CD4-positive, alpha-beta memory T cell (primary cell): Measurements from ENCODE around the gene CSAD. TPM values are rescaled to one million over a fixed set of nuclear protein-coding genes. Genes with fewer than 3 reads are reported as not detected.
"Not testable (repeated sequence)": the region's sequence is repeated elsewhere in the genome, so short reads cannot be mapped to it uniquely, and the experiment has no call there.

Experiments used
- CTCF ChIA-PET: fragments of 350-600 bp; sonication (Branson Sonifier 250); formaldehyde crosslinking; loops from one replicate; lab custom pipeline; 2021; ENCODE audit warnings: inconsistent platforms; ENCODE audit not compliant: partially characterized antibody; lab: Charles Lee
- POLR2A ChIA-PET: fragments of 350-600 bp; sonication (Branson Sonifier 250); formaldehyde crosslinking; loops from one replicate; lab custom pipeline; 2021; ENCODE audit not compliant: partially characterized antibody; lab: Charles Lee
- DNase-seq, 5 donors: peaks; one replicate each; pipeline versions ENCODE4 v3.0.0 to v3.0.0-alpha.2; 2020 to 2022; ENCODE audit warnings: mixed read lengths in 1 of 5
- H3K27ac ChIP-seq: one replicate; pipeline ENCODE4 v1.7.0; 2013; ENCODE audit warnings: low read depth, low read length
- H3K27me3 ChIP-seq: 2 replicates; pipeline ENCODE4 v1.7.0; 2013; ENCODE audit warnings: mild to moderate bottlenecking, low read length, moderate library complexity; ENCODE audit not compliant: insufficient read depth
- H3K36me3 ChIP-seq: 2 replicates; pipeline ENCODE4 v1.7.0; 2013; ENCODE audit warnings: mild to moderate bottlenecking, low read length, moderate library complexity; ENCODE audit not compliant: insufficient read depth
- H3K4me1 ChIP-seq: 2 replicates; pipeline ENCODE4 v1.7.0; 2013; ENCODE audit warnings: mild to moderate bottlenecking, low read length, moderate library complexity; ENCODE audit not compliant: insufficient read depth
- H3K4me3 ChIP-seq, 2 donors: one replicate each; pipeline ENCODE4 v1.7.0; 2013; ENCODE audit warnings: low read length in 2 of 2, mild to moderate bottlenecking in 1 of 2
- H3K9me3 ChIP-seq, 2 donors: one replicate each; pipeline ENCODE4 v1.7.0; 2013; ENCODE audit warnings: low read length in 2 of 2, control low read depth in 1 of 2; ENCODE audit not compliant: control insufficient read depth in 1 of 2
- H3K27ac Mint-ChIP-seq, 7 donors: one replicate each; pipeline ENCODE4 v1.8.0; 2020 to 2021; ENCODE audit warnings: mixed read lengths in 7 of 7, mild to moderate bottlenecking in 6 of 7, inconsistent platforms in 3 of 7, moderate library complexity in 3 of 7
- H3K27me3 Mint-ChIP-seq, 2 donors: one replicate each; pipeline ENCODE4 v1.8.0; 2020 to 2021; ENCODE audit warnings: mixed read lengths in 2 of 2
- H3K36me3 Mint-ChIP-seq, 2 donors: one replicate each; pipeline ENCODE4 v1.8.0; 2020 to 2021; ENCODE audit warnings: mixed read lengths in 2 of 2, inconsistent platforms in 1 of 2, mild to moderate bottlenecking in 1 of 2
- H3K4me1 Mint-ChIP-seq, 4 donors: one replicate each; pipeline ENCODE4 v1.8.0; 2020 to 2021; ENCODE audit warnings: mixed read lengths in 4 of 4, mild to moderate bottlenecking in 1 of 4
- H3K4me3 Mint-ChIP-seq, 8 donors: one replicate each; pipeline ENCODE4 v1.8.0; 2020 to 2021; ENCODE audit warnings: mixed read lengths in 8 of 8, mild to moderate bottlenecking in 7 of 8, moderate library complexity in 6 of 8, inconsistent platforms in 3 of 8
- H3K9me3 Mint-ChIP-seq, 8 donors: one replicate each; pipeline ENCODE4 v1.8.0; 2020 to 2021; ENCODE audit warnings: mixed read lengths in 8 of 8, mild to moderate bottlenecking in 5 of 8, inconsistent platforms in 3 of 8, moderate library complexity in 1 of 8
- intact Hi-C: fragments of 100-400 bp; cut with micrococcal nuclease; formaldehyde crosslinking; loops from one replicate; pipeline ENCODE4 v1.15.1; 2023
- polyA plus RNA-seq, 2 donors: library from polyadenylated mRNA; unstranded; fragments of 300-500 nt; fragmentation: Illumina TruSeq; gene quantifications; one replicate each; pipeline ENCODE4 v1.2.3, GENCODE V29; 2021
- total RNA-seq, 2 experiments: library from RNA; stranded (reverse); gene quantifications; one replicate each; pipeline ENCODE4 v1.2.3, GENCODE V29; 2021

The CSAD gene
- total and polyA plus RNA-seq, 4 experiments from 2014 or later = 1.1 to 64.2 (median 32.7) TPM

- no peaks in the 10 kb centered on the region for H3K36me3 Mint-ChIP-seq
- peak overlapping the region in 1 of 7 donors; percentile 9 for H3K27ac Mint-ChIP-seq
- POLR2A ChIA-PET = no interaction called here
- intact Hi-C loops = no loop called here
- no peaks in the 10 kb centered on the region for H3K9me3 Mint-ChIP-seq
- Histone ChIP-seq H3K36me3 (no peaks in the 10 kb centered on the region), H3K9me3 (no peaks in the 10 kb centered on the region), H3K4me1 (no peaks in the 10 kb centered on the region), H3K27ac (no peak overlapping the region), H3K4me3 (no peak overlapping the region), H3K27me3 (no peaks in the 10 kb centered on the region)
- no peak overlapping the region for H3K4me3 Mint-ChIP-seq
- no peak for DNase-seq
- CTCF ChIA-PET = interaction anchor here (1.1 kb wide), 1 partner anchor 49 kb away, joined by 3 read pairs; no protein-coding TSS in a partner anchor
- H3K27me3 Mint-ChIP-seq = no peaks in the 10 kb centered on the region
- no peaks in the 10 kb centered on the region for H3K4me1 Mint-ChIP-seq
Measured at GRCh38 chr12:53115891-53116648, 64.7 kb downstream of the CSAD start.

- DNase-seq = no peak
- Mint-ChIP-seq H3K4me3 (no peak overlapping the region), H3K4me1 (no peaks in the 10 kb centered on the region), H3K36me3 (no peaks in the 10 kb centered on the region), H3K27me3 (no peaks in the 10 kb centered on the region), H3K27ac (no peak overlapping the region), H3K9me3 (no peaks in the 10 kb centered on the region)
- Histone ChIP-seq H3K36me3 (no peaks in the 10 kb centered on the region), H3K9me3 (no peaks in the 10 kb centered on the region), H3K4me1 (no peaks in the 10 kb centered on the region), H3K4me3 (no peak overlapping the region), H3K27ac (no peak overlapping the region), H3K27me3 (no peaks in the 10 kb centered on the region)
- POLR2A ChIA-PET = no interaction called here
- CTCF ChIA-PET = interaction anchor here (1.1 kb wide), 1 partner anchor 48 kb away, joined by 3 read pairs; no protein-coding TSS in a partner anchor
- intact Hi-C loops = no loop called here
Measured at GRCh38 chr12:53115112-53115890, 65.4 kb downstream of the CSAD start.

- DNase-seq = no peak
- Mint-ChIP-seq H3K4me1 (no peaks in the 10 kb centered on the region), H3K36me3 (no peaks in the 10 kb centered on the region), H3K27me3 (no peaks in the 10 kb centered on the region), H3K27ac (no peak overlapping the region), H3K9me3 (no peaks in the 10 kb centered on the region), H3K4me3 (no peak overlapping the region)
- POLR2A ChIA-PET = no interaction called here
- CTCF ChIA-PET = interaction anchor here (1.0 kb wide), 1 partner anchor 48 kb away, joined by 4 read pairs; no protein-coding TSS in a partner anchor
- H3K4me1 ChIP-seq = no peaks in the 10 kb centered on the region
- no peaks in the 10 kb centered on the region for H3K36me3 ChIP-seq
- H3K9me3 ChIP-seq = no peaks in the 10 kb centered on the region
- no peak overlapping the region for H3K27ac ChIP-seq
- no peaks in the 10 kb centered on the region for H3K27me3 ChIP-seq
- intact Hi-C loops = no loop called here
- H3K4me3 ChIP-seq = no peak overlapping the region
Measured at GRCh38 chr12:53113951-53114350, 66.8 kb downstream of the CSAD start.

- no peaks in the 10 kb centered on the region for H3K9me3 Mint-ChIP-seq
- no peaks in the 10 kb centered on the region for H3K27me3 ChIP-seq
- H3K27ac Mint-ChIP-seq = no peak overlapping the region
- no peaks in the 10 kb centered on the region for H3K27me3 Mint-ChIP-seq
- intact Hi-C loops = no loop called here
- H3K4me3 Mint-ChIP-seq = no peak overlapping the region
- no peaks in the 10 kb centered on the region for H3K36me3 ChIP-seq
- ChIA-PET CTCF (interaction anchor here (1.0 kb wide), 1 partner anchor 47 kb away, joined by 4 read pairs; no protein-coding TSS in a partner anchor), POLR2A (interaction anchor here (0.5 kb wide), 1 partner anchor 9 kb away, joined by 3 read pairs; no protein-coding TSS in a partner anchor)
- no peaks in the 10 kb centered on the region for H3K4me1 Mint-ChIP-seq
- no peaks in the 10 kb centered on the region for H3K9me3 ChIP-seq
- H3K27ac ChIP-seq = no peak overlapping the region
- H3K4me1 ChIP-seq = no peaks in the 10 kb centered on the region
- no peak for DNase-seq
- H3K36me3 Mint-ChIP-seq = no peaks in the 10 kb centered on the region
- no peak overlapping the region for H3K4me3 ChIP-seq
Measured at GRCh38 chr12:53113136-53113705, 67.5 kb downstream of the CSAD start.

- DNase-seq, H3K4me3 ChIP-seq, H3K4me1 Mint-ChIP-seq, H3K36me3 Mint-ChIP-seq, intact Hi-C loops, H3K9me3 ChIP-seq, H3K27ac Mint-ChIP-seq, H3K4me1 ChIP-seq, H3K27me3 ChIP-seq, H3K27ac ChIP-seq, H3K36me3 ChIP-seq, H3K9me3 Mint-ChIP-seq, H3K4me3 Mint-ChIP-seq, H3K27me3 Mint-ChIP-seq: not testable (repeated sequence)
- ChIA-PET POLR2A (interaction anchor here (0.5 to 0.9 kb wide), 2 partner anchors 8 to 10 kb away, joined by 3 read pairs; partner anchors contain the start of gene SOAT2), CTCF (interaction anchor here (0.7 to 1.2 kb wide), 3 partner anchors 13 to 169 kb away, joined by 3 to 4 read pairs (median 3); no protein-coding TSS in a partner anchor)
Measured at GRCh38 chr12:53112431-53112830, 68.3 kb downstream of the CSAD start.

Other genes with a start within 250 kb of the CSAD start
- 1 to 10 TPM; 7.4 TPM for gene KRT18, start 231.8 kb downstream of the CSAD start, total RNA-seq
- gene KRT18, start 231.8 kb downstream of the CSAD start, polyA plus RNA-seq = 1 to 10 TPM; 4.2 to 6.2 TPM
- 100 to 1,000 TPM; 730 to 777 TPM for gene EIF4B, start 174.5 kb downstream of the CSAD start, total RNA-seq
- 100 to 1,000 TPM in 1 of 2 donors, 10 to 100 TPM in 1; 74.2 to 117 TPM for gene EIF4B, start 174.5 kb downstream of the CSAD start, polyA plus RNA-seq
- 1 to 10 TPM; 6.3 to 7.2 TPM for gene TNS2, start 130.9 kb downstream of the CSAD start, total RNA-seq
- gene TNS2, start 130.9 kb downstream of the CSAD start, polyA plus RNA-seq = under 1 TPM; 0.27 to 0.45 TPM
- 10 to 100 TPM; 54.3 to 59.3 TPM for gene SPRYD3, start 101.5 kb downstream of the CSAD start, total RNA-seq
- gene SPRYD3, start 101.5 kb downstream of the CSAD start, polyA plus RNA-seq = 10 to 100 TPM; 54.2 to 71.7 TPM
- gene IGFBP6, start 83.3 kb downstream of the CSAD start, total RNA-seq = under 1 TPM in 1 of 2 experiments, not detected in 1; 0.61 TPM
- 1 to 10 TPM in 1 of 2 donors, under 1 TPM in 1; 0.53 to 1.5 TPM for gene IGFBP6, start 83.3 kb downstream of the CSAD start, polyA plus RNA-seq
- under 1 TPM; 0.26 to 0.42 TPM for gene SOAT2, start 77.4 kb downstream of the CSAD start, total RNA-seq
- under 1 TPM; 0.20 to 0.85 TPM for gene SOAT2, start 77.4 kb downstream of the CSAD start, polyA plus RNA-seq
- 100 to 1,000 TPM; 109 to 113 TPM for gene ZNF740, start 203 bp downstream of the CSAD start, total RNA-seq
- gene ZNF740, start 203 bp downstream of the CSAD start, polyA plus RNA-seq = 1 to 10 TPM in 1 of 2 donors, under 1 TPM in 1; 0.90 to 3.5 TPM
- 100 to 1,000 TPM; 382 to 397 TPM for gene ITGB7, start 26.3 kb upstream of the CSAD start, total RNA-seq
- 100 to 1,000 TPM; 271 to 374 TPM for gene ITGB7, start 26.3 kb upstream of the CSAD start, polyA plus RNA-seq
- gene RARG, start 51.3 kb upstream of the CSAD start, total RNA-seq = 10 to 100 TPM; 84.7 to 86.0 TPM
- 10 to 100 TPM; 13.2 to 25.1 TPM for gene RARG, start 51.3 kb upstream of the CSAD start, polyA plus RNA-seq
- gene ESPL1, start 87.4 kb upstream of the CSAD start, total RNA-seq = under 1 TPM; 0.20 to 0.55 TPM
- under 1 TPM in 1 of 2 donors, not detected in 1; 0.16 TPM for gene ESPL1, start 87.4 kb upstream of the CSAD start, polyA plus RNA-seq
- 100 to 1,000 TPM; 717 to 718 TPM for gene PFDN5, start 114.6 kb upstream of the CSAD start, total RNA-seq
- 1,000 to 10,000 TPM; 1,306 to 1,410 TPM for gene PFDN5, start 114.6 kb upstream of the CSAD start, polyA plus RNA-seq
- gene MYG1, start 118.8 kb upstream of the CSAD start, total RNA-seq = 10 to 100 TPM; 46.0 to 50.8 TPM
- 10 to 100 TPM; 62.4 to 78.2 TPM for gene MYG1, start 118.8 kb upstream of the CSAD start, polyA plus RNA-seq
- gene AAAS, start 140.7 kb upstream of the CSAD start, total RNA-seq = 10 to 100 TPM; 63.6 to 66.5 TPM
- gene AAAS, start 140.7 kb upstream of the CSAD start, polyA plus RNA-seq = 10 to 100 TPM; 32.5 to 47.8 TPM
- not detected for gene SP7, start 155.4 kb upstream of the CSAD start, total RNA-seq
- not detected for gene SP7, start 155.4 kb upstream of the CSAD start, polyA plus RNA-seq
- gene SP1, start 199.3 kb upstream of the CSAD start, total RNA-seq = 100 to 1,000 TPM; 109 to 110 TPM
- gene SP1, start 199.3 kb upstream of the CSAD start, polyA plus RNA-seq = 10 to 100 TPM in 1 of 2 donors, 1 to 10 TPM in 1; 4.3 to 10.6 TPM
- gene AMHR2, start 242.9 kb upstream of the CSAD start, total RNA-seq = not detected
- gene AMHR2, start 242.9 kb upstream of the CSAD start, polyA plus RNA-seq = not detected